Left ventricle myocardium inferior (tissue), 1 donor: ENCODE results near the gene PMFBP1. TPM values are rescaled to one million over a fixed set of nuclear protein-coding genes. Genes with fewer than 3 reads are reported as not detected.

Source experiments
- DNase-seq: peaks from one replicate; pipeline ENCODE4 v3.0.0-alpha.2; 2020
- H3K27ac ChIP-seq: fragments of 200-600 bp; replicated peaks from 2 replicates; pipeline ENCODE4 v1.8.0; 2021
- H3K27me3 ChIP-seq: fragments of 200-600 bp; 2 replicates; pipeline ENCODE4 v1.8.0; 2021; ENCODE audit warnings: low read depth
- H3K36me3 ChIP-seq: fragments of 200-600 bp; 2 replicates; pipeline ENCODE4 v1.8.0; 2021
- H3K4me1 ChIP-seq: fragments of 200-600 bp; 2 replicates; pipeline ENCODE4 v1.8.0; 2021
- H3K4me3 ChIP-seq: fragments of 200-600 bp; 2 replicates; pipeline ENCODE4 v1.8.0; 2021; ENCODE audit warnings: mild to moderate bottlenecking, moderate library complexity
- H3K9me3 ChIP-seq: fragments of 200-600 bp; replicated peaks from 2 replicates; pipeline ENCODE4 v1.8.0; 2021
- CTCF ChIP-seq: fragments of 200-600 bp; IDR thresholded peaks from 2 replicates; pipeline ENCODE4 v1.8.0; 2021; ENCODE audit warnings: antibody characterized with exemption, mild to moderate bottlenecking, borderline replicate concordance
- intact Hi-C: fragments of 100-400 bp; cut with micrococcal nuclease; formaldehyde crosslinking; loops from one replicate; pipeline ENCODE4 v1.11.0; 2022
- total RNA-seq: library from RNA; stranded (reverse); fragmentation: NEBNext Ultra II Directional; extraction: Animal tissue kit (Norgen Biotek cat#: 25700); gene quantifications from one replicate; pipeline ENCODE4 v1.2.1, GENCODE V29; 2021
- donor health status: DM: no; HTN: yes; CAD: no; lungs with severe emphysema.

Gene PMFBP1
- total RNA-seq, 1 donor from 2014 or later, result 0.05 TPM

DNA sequence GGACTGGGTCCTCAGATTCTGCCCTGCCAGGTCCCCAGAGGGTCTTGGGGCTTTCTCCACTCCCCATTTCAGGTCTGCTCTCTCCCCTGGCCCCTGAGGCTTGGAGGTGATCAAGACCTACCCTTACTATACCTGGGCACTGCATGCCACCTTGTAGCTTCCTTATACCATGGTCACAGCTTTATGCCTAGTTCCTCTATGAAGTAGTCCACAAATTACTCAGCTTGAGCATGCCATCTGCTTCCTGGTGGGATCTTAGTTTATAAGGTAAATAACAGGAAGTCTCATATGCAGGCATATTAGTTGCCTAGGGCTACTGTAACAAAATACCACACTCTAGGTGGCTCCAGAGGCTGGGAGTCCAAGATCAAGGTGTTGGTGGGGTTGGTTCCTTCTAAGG is 11.0 kb upstream of the PMFBP1 start:
- Histone ChIP-seq H3K4me3 (no peak overlapping the region), H3K36me3 (no peaks in the 10 kb centered on the region), H3K9me3 (no peaks in the 10 kb centered on the region), H3K4me1 (no peaks in the 10 kb centered on the region), H3K27me3 (peaks cover 10% of the 10 kb centered on the region), H3K27ac (no peak overlapping the region)
- TF ChIP-seq CTCF, result no peak
- DNase-seq, result no peak
- intact Hi-C loops, result no loop called here

- intact Hi-C loops, result no loop called here
- H3K27me3 ChIP-seq, result peaks cover 6% of the 10 kb centered on the region
- DNase-seq, result no peak
- no peak for TF ChIP-seq CTCF
- no peak overlapping the region for H3K4me3 ChIP-seq
- no peaks in the 10 kb centered on the region for H3K4me1 ChIP-seq
- H3K27ac ChIP-seq, result no peak overlapping the region
- no peaks in the 10 kb centered on the region for H3K9me3 ChIP-seq
- no peaks in the 10 kb centered on the region for H3K36me3 ChIP-seq
Observed at GRCh38 chr16:72179204-72179970, 7.4 kb upstream of the PMFBP1 start.

- Histone ChIP-seq H3K36me3 (no peaks in the 10 kb centered on the region), H3K27me3 (peaks cover 20% of the 10 kb centered on the region), H3K27ac (no peak overlapping the region), H3K4me3 (no peak overlapping the region), H3K9me3 (no peaks in the 10 kb centered on the region), H3K4me1 (no peaks in the 10 kb centered on the region)
- DNase-seq, result no peak
- intact Hi-C loops, result no loop called here
- TF ChIP-seq CTCF, result no peak
Observed at GRCh38 chr16:72174726-72175125, 2.8 kb upstream of the PMFBP1 start.

- intact Hi-C loops, result no loop called here
- DNase-seq, result no peak
- TF ChIP-seq CTCF, result no peak
- Histone ChIP-seq H3K4me3 (no peak overlapping the region), H3K27me3 (peaks cover 20% of the 10 kb centered on the region), H3K4me1 (no peaks in the 10 kb centered on the region), H3K36me3 (no peaks in the 10 kb centered on the region), H3K27ac (no peak overlapping the region), H3K9me3 (no peaks in the 10 kb centered on the region)
Observed at GRCh38 chr16:72173997-72174396, 2.0 kb upstream of the PMFBP1 start.

- Histone ChIP-seq H3K27me3 (peaks cover 19% of the 10 kb centered on the region), H3K4me3 (no peak overlapping the region), H3K36me3 (no peaks in the 10 kb centered on the region), H3K27ac (no peak overlapping the region), H3K9me3 (no peaks in the 10 kb centered on the region), H3K4me1 (no peaks in the 10 kb centered on the region)
- intact Hi-C loops, result no loop called here
- no peak for TF ChIP-seq CTCF
- no peak for DNase-seq
Observed at GRCh38 chr16:72171236-72171635, 719 bp downstream of the PMFBP1 start.
